Neural cell (in vitro differentiated cells): Measurements from ENCODE around the gene PARVB.

Experiments
- EZH2 ChIP-seq: fragments of 200-600, 300-800 bp; shearing (Covaris generic), sonication (generic); IDR thresholded peaks from 2 replicates; pipeline ENCODE4 v1.6.1; 2014; ENCODE audit warnings: antibody characterized with exemption, low read length, borderline replicate concordance, mild to moderate bottlenecking; ENCODE audit not compliant: insufficient read depth, poor library complexity, severe bottlenecking
- TAF1 ChIP-seq: IDR thresholded peaks from 2 replicates; pipeline ENCODE4 v1.6.1; 2012; ENCODE audit warnings: low read depth
- TF ChIP-seq, protein P1 (sequence below): fragments of 450-650 bp; IDR thresholded peaks from 2 replicates; pipeline ENCODE4 v1.5.1; 2014; ENCODE audit warnings: antibody characterized with exemption, mild to moderate bottlenecking, moderate library complexity; ENCODE audit not compliant: poor library complexity, severe bottlenecking

DNA sequence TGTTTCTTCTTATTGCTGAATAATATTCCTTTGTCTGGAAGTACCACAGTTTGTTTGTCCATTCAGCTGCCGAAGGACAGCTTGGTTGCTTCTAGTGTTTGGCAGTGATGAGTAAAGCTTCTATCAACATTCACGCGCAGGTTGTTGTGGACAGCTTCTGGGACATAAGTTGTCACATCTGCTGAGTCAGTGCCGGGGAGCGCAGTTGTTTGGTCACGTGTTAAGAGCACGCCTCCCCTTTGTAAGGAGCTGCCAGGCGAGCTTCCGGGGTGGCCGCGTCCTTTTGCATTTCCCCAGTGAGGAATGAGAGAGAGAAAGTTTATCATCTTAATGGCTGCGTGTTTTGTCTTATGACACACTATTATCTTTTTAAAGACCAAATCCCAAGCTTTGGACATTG, 38.6 kb upstream of the PARVB start:
- TF ChIP-seq, protein P1, sequence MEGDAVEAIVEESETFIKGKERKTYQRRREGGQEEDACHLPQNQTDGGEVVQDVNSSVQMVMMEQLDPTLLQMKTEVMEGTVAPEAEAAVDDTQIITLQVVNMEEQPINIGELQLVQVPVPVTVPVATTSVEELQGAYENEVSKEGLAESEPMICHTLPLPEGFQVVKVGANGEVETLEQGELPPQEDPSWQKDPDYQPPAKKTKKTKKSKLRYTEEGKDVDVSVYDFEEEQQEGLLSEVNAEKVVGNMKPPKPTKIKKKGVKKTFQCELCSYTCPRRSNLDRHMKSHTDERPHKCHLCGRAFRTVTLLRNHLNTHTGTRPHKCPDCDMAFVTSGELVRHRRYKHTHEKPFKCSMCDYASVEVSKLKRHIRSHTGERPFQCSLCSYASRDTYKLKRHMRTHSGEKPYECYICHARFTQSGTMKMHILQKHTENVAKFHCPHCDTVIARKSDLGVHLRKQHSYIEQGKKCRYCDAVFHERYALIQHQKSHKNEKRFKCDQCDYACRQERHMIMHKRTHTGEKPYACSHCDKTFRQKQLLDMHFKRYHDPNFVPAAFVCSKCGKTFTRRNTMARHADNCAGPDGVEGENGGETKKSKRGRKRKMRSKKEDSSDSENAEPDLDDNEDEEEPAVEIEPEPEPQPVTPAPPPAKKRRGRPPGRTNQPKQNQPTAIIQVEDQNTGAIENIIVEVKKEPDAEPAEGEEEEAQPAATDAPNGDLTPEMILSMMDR: no peak
- TF ChIP-seq TAF1: no peak
- TF ChIP-seq EZH2: no peak
